8988T (cell line): ENCODE measurements around the gene PCYT1A.
A peak's percentile ranks its signal among the peaks of the same experiment; 100 is the strongest.
"Not testable (repeated sequence)": the region's sequence is repeated elsewhere in the genome, so short reads cannot be mapped to it uniquely, and the experiment has no call there.

Experiments used
- DNase-seq: peaks from one replicate; pipeline ENCODE4 v3.0.0; 2011

Gene PCYT1A

GRCh38 chr3:196287440-196288140, at the start of gene PCYT1A:
Gene PCYT1A, minus strand, starts transcription at chr3:196287726. Its CDS starts 17,195 bp downstream, at chr3:196270531.
- DNase-seq: peak; percentile 88

- no peak for DNase-seq
Measured at GRCh38 chr3:196336319-196337145, 49.0 kb upstream of the PCYT1A start.

GRCh38 chr3:196335503-196335948, 48.0 kb upstream of the PCYT1A start:
- DNase-seq: no peak

GRCh38 chr3:196334982-196335381, 47.5 kb upstream of the PCYT1A start:
- no peak for DNase-seq

GRCh38 chr3:196332168-196332567, 44.6 kb upstream of the PCYT1A start:
- no peak for DNase-seq

- DNase-seq: no peak
Measured at GRCh38 chr3:196327405-196327804, 39.9 kb upstream of the PCYT1A start.

- no peak for DNase-seq
Measured at GRCh38 chr3:196326936-196327335, 39.4 kb upstream of the PCYT1A start.

- no peak for DNase-seq
Measured at GRCh38 chr3:196323691-196324090, 36.2 kb upstream of the PCYT1A start.

GRCh38 chr3:196323016-196323415, 35.5 kb upstream of the PCYT1A start:
- DNase-seq: no peak

GRCh38 chr3:196321162-196321561, 33.6 kb upstream of the PCYT1A start:
- DNase-seq: no peak

GRCh38 chr3:196320137-196320536, 32.6 kb upstream of the PCYT1A start:
- no peak for DNase-seq

GRCh38 chr3:196317687-196318467, 30.4 kb upstream of the PCYT1A start, which contains the start of gene DYNLT2B:
Gene DYNLT2B, minus strand, starts transcription at chr3:196318240. Its CDS starts 88 bp downstream, at chr3:196318152.
- DNase-seq: peak; percentile 79

GRCh38 chr3:196316799-196317686, 29.5 kb upstream of the PCYT1A start:
- DNase-seq: not testable (repeated sequence)

- no peak for DNase-seq
Measured at GRCh38 chr3:196315821-196316220, 28.3 kb upstream of the PCYT1A start.

- DNase-seq: no peak
Measured at GRCh38 chr3:196314597-196314996, 27.1 kb upstream of the PCYT1A start.

- not testable (repeated sequence) for DNase-seq
Measured at GRCh38 chr3:196314086-196314485, 26.6 kb upstream of the PCYT1A start.

GRCh38 chr3:196302960-196303359, 15.4 kb upstream of the PCYT1A start:
- DNase-seq: not testable (repeated sequence)

GRCh38 chr3:196302551-196302950, 15.0 kb upstream of the PCYT1A start:
- DNase-seq: not testable (repeated sequence)

GRCh38 chr3:196298521-196298920, 11.0 kb upstream of the PCYT1A start:
- no peak for DNase-seq

- DNase-seq: no peak
Measured at GRCh38 chr3:196292286-196292923, 4.9 kb upstream of the PCYT1A start.

- peak; percentile 23 for DNase-seq
Measured at GRCh38 chr3:196288141-196288460, 575 bp upstream of the PCYT1A start.

GRCh38 chr3:196287090-196287439, 461 bp downstream of the PCYT1A start:
- peak; percentile 26 for DNase-seq
